Measurements from ENCODE around the gene PUSL1. TPM values are rescaled to one million over a fixed set of nuclear protein-coding genes. Genes with fewer than 3 reads are reported as not detected.
A peak's percentile ranks its signal among the peaks of the same experiment; 100 is the strongest.

The PUSL1 gene
- total RNA-seq, 1 experiment from 2014 or later: 132 TPM

- Histone ChIP-seq H3K9ac (ENCODE audit: low read length) (peak overlapping the region; percentile 16; the same call in 1 of the 2 replicates), H3K4me3 (ENCODE audit: low read length) (peak overlapping the region; percentile 60), H4K20me1 (ENCODE audit: low read length) (peaks cover 29% of the 10 kb centered on the region), H3F3A (ENCODE audit: low read length, unreplicated experiment) (peaks cover 9% of the 10 kb centered on the region), H2AFZ (ENCODE audit: low read length) (no peak overlapping the region), H3K4me1 (ENCODE audit: insufficient read depth, low read length) (peaks cover 42% of the 10 kb centered on the region), H3K27ac (ENCODE audit: low read length) (no peak overlapping the region), H3K79me2 (ENCODE audit: low read length) (peaks cover 80% of the 10 kb centered on the region), H3K9me2 (replicated peaks; ENCODE audit: low read length) (no peaks in the 10 kb centered on the region), H3K27me3 (ENCODE audit: low read length) (no peaks in the 10 kb centered on the region), H3K36me3 (ENCODE audit: low read depth, low read length) (peaks cover 22% of the 10 kb centered on the region; the same call in 1 of the 2 replicates), H3K4me2 (ENCODE audit: low read length) (peak overlapping the region; percentile 84), H3K9me3 (ENCODE audit: low read length) (no peaks in the 10 kb centered on the region)
- intact Hi-C loops (cut with micrococcal nuclease): no loop called here
- DNase-seq (no peak), ATAC-seq (no peak)
- ChIA-PET CTCF (no interaction called here), POLR2A (ENCODE audit: unreplicated experiment) (no interaction called here)
- TF ChIP-seq EZH2phosphoT487 (IDR thresholded peaks at IDR 0.05; ENCODE audit: borderline replicate concordance, low read length) (no peak), EZH2 (IDR thresholded peaks at IDR 0.05; ENCODE audit: low read length, unreplicated experiment) (no peak), CTCF (conservative IDR thresholded peaks at IDR 0.05; ENCODE audit: low read depth, low read length) (no peak)
- no TSS peak for BruUV-seq (replicated peaks)
Measured at GRCh38 chr1:1322952-1323351, 14.6 kb downstream of the PUSL1 start.

- no peaks in the 10 kb centered on the region for H3K27me3 ChIP-seq (ENCODE audit: low read length)
- no TSS peak for BruUV-seq (replicated peaks)
- H3K4me2 ChIP-seq (ENCODE audit: low read length): peak overlapping the region; percentile 97
- peaks cover 32% of the 10 kb centered on the region for H3K4me1 ChIP-seq (ENCODE audit: insufficient read depth, low read length)
- peaks cover 29% of the 10 kb centered on the region for H4K20me1 ChIP-seq (ENCODE audit: low read length)
- H3K9ac ChIP-seq (ENCODE audit: low read length): peak overlapping the region; percentile 95
- H3K79me2 ChIP-seq (ENCODE audit: low read length): peaks cover 75% of the 10 kb centered on the region
- peak overlapping the region; percentile 46 for H3K27ac ChIP-seq (ENCODE audit: low read length)
- TF ChIP-seq EZH2 (IDR thresholded peaks at IDR 0.05; ENCODE audit: low read length, unreplicated experiment) (no peak), EZH2phosphoT487 (IDR thresholded peaks at IDR 0.05; ENCODE audit: borderline replicate concordance, low read length) (no peak), CTCF (conservative IDR thresholded peaks at IDR 0.05; ENCODE audit: low read depth, low read length) (no peak)
- H2AFZ ChIP-seq (ENCODE audit: low read length): peak overlapping the region; percentile 62
- POLR2A ChIA-PET (ENCODE audit: unreplicated experiment): no interaction called here
- ATAC-seq: no peak; the same call in 1 of the 2 replicates
- H3K9me3 ChIP-seq (ENCODE audit: low read length): no peaks in the 10 kb centered on the region
- peaks cover 17% of the 10 kb centered on the region; the same call in 1 of the 2 replicates for H3K36me3 ChIP-seq (ENCODE audit: low read depth, low read length)
- H3K9me2 ChIP-seq (replicated peaks; ENCODE audit: low read length): no peaks in the 10 kb centered on the region
- peaks cover 1% of the 10 kb centered on the region for H3F3A ChIP-seq (ENCODE audit: low read length, unreplicated experiment)
- CTCF ChIA-PET: no interaction called here
- peak overlapping the region; percentile 90 for H3K4me3 ChIP-seq (ENCODE audit: low read length)
- DNase-seq: no peak
- intact Hi-C loops (cut with micrococcal nuclease): no loop called here
Measured at GRCh38 chr1:1324084-1324523, 15.7 kb downstream of the PUSL1 start.

GRCh38 chr1:1324524-1325287, 16.3 kb downstream of the PUSL1 start, which contains the start of the genes CPTP and INTS11:
Gene CPTP, plus strand, starts transcription at chr1:1324802. Its CDS starts 2,109 bp downstream, at chr1:1326911.
Gene INTS11, minus strand, starts transcription at chr1:1324660. Its CDS starts 52 bp downstream, at chr1:1324608.
- Histone ChIP-seq H3K4me2 (ENCODE audit: low read length) (peak within 1 kb of the TSS; percentile 97), H3K4me3 (ENCODE audit: low read length) (peak within 1 kb of the TSS; percentile 90), H3K9me3 (ENCODE audit: low read length) (no peaks in the 10 kb centered on the region), H3K27ac (ENCODE audit: low read length) (peak within 1 kb of the TSS; percentile 53), H2AFZ (ENCODE audit: low read length) (peak within 1 kb of the TSS; percentile 62), H4K20me1 (ENCODE audit: low read length) (peaks cover 29% of the 10 kb centered on the region), H3K9ac (ENCODE audit: low read length) (peak within 1 kb of the TSS; percentile 95), H3F3A (ENCODE audit: low read length, unreplicated experiment) (no peaks in the 10 kb centered on the region), H3K79me2 (ENCODE audit: low read length) (peaks cover 69% of the 10 kb centered on the region), H3K36me3 (ENCODE audit: low read depth, low read length) (peaks cover 12% of the 10 kb centered on the region; the same call in 1 of the 2 replicates), H3K9me2 (replicated peaks; ENCODE audit: low read length) (no peaks in the 10 kb centered on the region), H3K27me3 (ENCODE audit: low read length) (no peaks in the 10 kb centered on the region), H3K4me1 (ENCODE audit: insufficient read depth, low read length) (peaks cover 26% of the 10 kb centered on the region)
- BruUV-seq (replicated peaks): no TSS peak
- peak; percentile 65 for ATAC-seq
- ChIA-PET POLR2A (ENCODE audit: unreplicated experiment) (no interaction called here), CTCF (no interaction called here)
- peak; percentile 97 for DNase-seq
- TF ChIP-seq CTCF (conservative IDR thresholded peaks at IDR 0.05; ENCODE audit: low read depth, low read length) (no peak), EZH2 (IDR thresholded peaks at IDR 0.05; ENCODE audit: low read length, unreplicated experiment) (no peak), EZH2phosphoT487 (IDR thresholded peaks at IDR 0.05; ENCODE audit: borderline replicate concordance, low read length) (no peak)
- intact Hi-C loops (cut with micrococcal nuclease): no loop called here

Data from PC-3 (cell line).